Gastrocnemius medialis (tissue), 4 donors: ENCODE measurements around the gene KRTAP10-2. TPM values are rescaled to one million over a fixed set of nuclear protein-coding genes. Genes with fewer than 3 reads are reported as not detected.

Experiments
- ATAC-seq, 2 donors: fragments of 150-250 bp; one replicate each; pipeline ENCODE4 v1.9.1; 2016
- DNase-seq, 2 donors: peaks; one replicate each; pipeline ENCODE4 v3.0.0-alpha.2; 2019
- H3K27ac ChIP-seq, 4 donors: fragments of 200-600 bp; sonication (generic); 1 replicate in 1 of 4; 2 replicates in 3 of 4; pipeline ENCODE4 v1.5.1; 2016 to 2018; ENCODE audit warnings: mild to moderate bottlenecking in 2 of 4, moderate library complexity in 1 of 4
- H3K27me3 ChIP-seq, 3 donors: fragments of 200-600 bp; sonication (generic) in 2 of 3; 1 replicate in 1 of 3; 2 replicates in 2 of 3; pipeline versions ENCODE4 v1.5.1 to v1.6.0; 2016 to 2019; ENCODE audit warnings: mild to moderate bottlenecking in 1 of 3, moderate library complexity in 1 of 3
- H3K36me3 ChIP-seq, 2 donors: fragments of 200-600 bp; sonication (generic) in 1 of 2; one replicate each; pipeline ENCODE4 v1.5.1; 2017 to 2018
- H3K4me1 ChIP-seq, 2 donors: fragments of 200-600 bp; sonication (generic) in 1 of 2; one replicate each; pipeline ENCODE4 v1.5.1; 2016 to 2017; ENCODE audit warnings: mild to moderate bottlenecking in 2 of 2
- H3K4me3 ChIP-seq, 4 donors: fragments of 200-600 bp; sonication (generic) in 3 of 4; 1 replicate in 1 of 4; 2 replicates in 3 of 4; pipeline ENCODE4 v1.5.1; 2016 to 2019; ENCODE audit warnings: mild to moderate bottlenecking in 2 of 4
- H3K9me3 ChIP-seq, 3 donors: fragments of 200-600 bp; sonication (generic) in 2 of 3; 1 replicate in 1 of 3; 2 replicates in 2 of 3; pipeline ENCODE4 v1.5.1; 2016 to 2019
- POLR2A ChIP-seq, 2 donors: fragments of 450-650 bp; IDR thresholded peaks; one replicate each; pipeline ENCODE4 v1.6.1; 2017; ENCODE audit warnings: antibody characterized with exemption in 2 of 2, mild to moderate bottlenecking in 2 of 2, moderate library complexity in 2 of 2
- in situ Hi-C, 4 donors: fragments of 200-750 bp; cut with MboI; loops; one replicate each; pipeline versions ENCODE4 v1.15.0 to v1.8.0; 2017; ENCODE audit warnings: low sequenced_read_pairs in 4 of 4
- intact Hi-C: fragments of 100-400 bp; cut with DNase I; formaldehyde crosslinking; loops from one replicate; pipeline ENCODE4 v1.15.1; 2023; ENCODE audit warnings: low total_unique reads
- total RNA-seq, 4 donors: library from RNA; depleted of rRNA; stranded (reverse); fragments of >200 nt; gene quantifications; one replicate each; pipeline versions ENCODE4 v1.1.0 to v1.2.3, GENCODE V29; 2016
- TF ChIP-seq, protein P1 (sequence below), 5 experiments: fragments of 450-650 bp in 3 of 5; fragments of 200-600 bp in 2 of 5; sonication (generic) in 2 of 5; IDR thresholded peaks in 4 of 5; conservative IDR thresholded peaks in 1 of 5; 1 replicate in 4 of 5; 2 replicates in 1 of 5; pipeline ENCODE4 v1.5.1; 2016 to 2019; ENCODE audit warnings: antibody characterized with exemption in 5 of 5, mild to moderate bottlenecking in 3 of 5, moderate library complexity in 3 of 5

The KRTAP10-2 gene
- total RNA-seq, 4 donors from 2014 or later = not detected

DNA sequence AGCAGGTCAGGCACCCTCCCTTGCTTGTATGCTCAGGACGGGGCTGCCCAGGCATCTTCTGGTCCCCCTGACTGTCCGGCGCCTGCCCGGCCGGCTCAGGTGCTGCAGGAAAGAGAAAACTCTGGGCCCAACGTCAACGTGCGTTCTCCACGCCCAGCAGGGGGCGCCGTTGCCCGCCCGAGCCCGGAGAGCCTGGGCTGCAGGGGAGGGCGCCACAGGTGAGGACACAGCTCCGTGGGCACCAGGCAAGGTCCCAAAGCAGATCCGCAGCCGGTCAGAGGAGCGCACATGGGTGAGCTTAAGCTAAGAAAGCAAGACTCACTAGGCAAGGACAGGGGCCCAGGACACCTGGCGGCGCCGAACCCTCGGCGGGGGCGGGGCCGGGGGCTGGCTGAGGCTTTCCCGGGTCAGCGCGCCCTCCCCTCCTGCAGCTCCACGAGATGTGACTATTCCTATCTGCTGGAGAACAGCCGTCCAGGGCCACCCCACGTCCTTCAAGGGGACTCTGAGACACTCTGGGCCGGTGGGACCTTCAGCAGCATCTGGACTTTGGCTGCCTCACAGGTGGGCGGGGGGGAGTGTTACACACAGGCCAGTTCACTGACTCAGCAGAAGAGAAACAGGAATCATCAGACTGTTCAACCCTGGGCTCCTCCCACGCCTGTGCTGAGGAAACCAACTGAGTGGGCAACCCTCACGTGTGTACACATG, 40.6 kb downstream of the KRTAP10-2 start:
- intact Hi-C loops (loop anchor here (2.0 kb wide), 1 partner anchor 282 kb away; no protein-coding TSS in a partner anchor), in situ Hi-C loops (loop anchor here in 1 of 4 donors (25.0 kb wide), 1 partner anchor 277 kb away; no protein-coding TSS in a partner anchor)
- H3K27me3 ChIP-seq = peaks cover 20 to 37% (median 33%) of the 10 kb centered on the region in 3 donors
- no peak for TF ChIP-seq POLR2A (IDR thresholded peaks at IDR 0.05)
- TF ChIP-seq, protein P1, sequence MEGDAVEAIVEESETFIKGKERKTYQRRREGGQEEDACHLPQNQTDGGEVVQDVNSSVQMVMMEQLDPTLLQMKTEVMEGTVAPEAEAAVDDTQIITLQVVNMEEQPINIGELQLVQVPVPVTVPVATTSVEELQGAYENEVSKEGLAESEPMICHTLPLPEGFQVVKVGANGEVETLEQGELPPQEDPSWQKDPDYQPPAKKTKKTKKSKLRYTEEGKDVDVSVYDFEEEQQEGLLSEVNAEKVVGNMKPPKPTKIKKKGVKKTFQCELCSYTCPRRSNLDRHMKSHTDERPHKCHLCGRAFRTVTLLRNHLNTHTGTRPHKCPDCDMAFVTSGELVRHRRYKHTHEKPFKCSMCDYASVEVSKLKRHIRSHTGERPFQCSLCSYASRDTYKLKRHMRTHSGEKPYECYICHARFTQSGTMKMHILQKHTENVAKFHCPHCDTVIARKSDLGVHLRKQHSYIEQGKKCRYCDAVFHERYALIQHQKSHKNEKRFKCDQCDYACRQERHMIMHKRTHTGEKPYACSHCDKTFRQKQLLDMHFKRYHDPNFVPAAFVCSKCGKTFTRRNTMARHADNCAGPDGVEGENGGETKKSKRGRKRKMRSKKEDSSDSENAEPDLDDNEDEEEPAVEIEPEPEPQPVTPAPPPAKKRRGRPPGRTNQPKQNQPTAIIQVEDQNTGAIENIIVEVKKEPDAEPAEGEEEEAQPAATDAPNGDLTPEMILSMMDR (IDR thresholded peaks at IDR 0.05 in 4 of 5, conservative IDR thresholded peaks at IDR 0.05 in 1 of 5) = peak; percentile 23 to 58 (median 50)
- H3K4me3 ChIP-seq = no peak overlapping the region
- H3K27ac ChIP-seq = no peak overlapping the region
- H3K36me3 ChIP-seq = no peaks in the 10 kb centered on the region
- no peaks in the 10 kb centered on the region for H3K9me3 ChIP-seq
- no peaks in the 10 kb centered on the region for H3K4me1 ChIP-seq
- peak in 1 of 2 donors; percentile 46 for ATAC-seq
- DNase-seq = no peak

DNA sequence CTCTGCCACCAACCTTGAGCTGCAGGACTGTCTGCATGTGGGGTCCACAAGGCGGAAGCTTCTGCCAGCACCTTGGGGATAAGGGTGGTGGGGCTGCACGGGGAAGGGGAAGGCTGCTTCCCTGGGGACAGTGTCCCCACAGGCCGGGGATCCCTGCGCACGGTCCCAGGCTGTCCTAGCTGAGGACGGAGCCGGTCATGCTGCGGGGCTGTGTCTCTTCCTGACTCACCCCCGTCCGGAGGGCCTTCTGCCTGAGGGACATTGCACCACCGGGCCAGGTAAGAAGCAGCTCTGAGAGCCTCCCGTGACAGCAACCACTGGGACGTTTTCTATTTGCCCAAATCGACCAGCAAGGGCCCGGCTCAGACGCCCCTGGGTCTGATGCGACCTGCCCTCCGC, 41.2 kb downstream of the KRTAP10-2 start:
- H3K9me3 ChIP-seq = no peaks in the 10 kb centered on the region
- intact Hi-C loops (loop anchor here (2.0 kb wide), 1 partner anchor 283 kb away; no protein-coding TSS in a partner anchor), in situ Hi-C loops (loop anchor here in 1 of 4 donors (25.0 kb wide), 1 partner anchor 277 kb away; no protein-coding TSS in a partner anchor)
- no peaks in the 10 kb centered on the region for H3K36me3 ChIP-seq
- peaks cover 22 to 37% (median 33%) of the 10 kb centered on the region in 3 donors for H3K27me3 ChIP-seq
- ATAC-seq (no peak), DNase-seq (no peak)
- H3K4me3 ChIP-seq = no peak overlapping the region
- no peaks in the 10 kb centered on the region for H3K4me1 ChIP-seq
- H3K27ac ChIP-seq = no peak overlapping the region
- TF ChIP-seq POLR2A (IDR thresholded peaks at IDR 0.05) = no peak
- TF ChIP-seq, protein P1 (IDR thresholded peaks at IDR 0.05 in 4 of 5, conservative IDR thresholded peaks at IDR 0.05 in 1 of 5) = no peak

DNA sequence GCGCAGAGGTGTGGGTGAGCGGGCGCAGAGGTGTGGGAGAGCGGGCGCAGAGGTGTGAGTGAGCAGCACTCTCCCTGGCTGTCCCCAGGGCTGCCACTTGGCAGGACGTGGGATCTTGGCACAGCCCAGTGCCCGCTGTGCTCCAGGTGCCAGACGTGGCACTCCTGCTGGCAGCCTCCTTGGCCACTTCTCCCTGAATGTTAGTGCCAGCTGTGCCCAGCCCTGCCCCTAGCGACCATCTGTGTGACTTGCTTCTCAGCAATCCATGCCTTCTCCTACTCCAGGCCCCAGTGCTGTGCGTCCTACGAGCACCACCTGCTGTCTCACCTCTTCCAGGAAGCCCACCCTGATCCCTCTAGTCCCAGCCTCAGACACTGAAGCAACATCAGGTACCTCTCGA, 41.8 kb downstream of the KRTAP10-2 start:
- no peaks in the 10 kb centered on the region for H3K9me3 ChIP-seq
- H3K36me3 ChIP-seq = no peaks in the 10 kb centered on the region
- in situ Hi-C loops (loop anchor here in 1 of 4 donors (25.0 kb wide), 1 partner anchor 278 kb away; no protein-coding TSS in a partner anchor), intact Hi-C loops (loop anchor here (10.0 kb wide), 1 partner anchor 425 kb away; no protein-coding TSS in a partner anchor)
- H3K4me3 ChIP-seq = no peak overlapping the region
- H3K4me1 ChIP-seq = no peaks in the 10 kb centered on the region
- ATAC-seq (peak in 1 of 2 donors; percentile 71), DNase-seq (peak; percentile 7 to 62)
- peaks cover 22 to 37% (median 33%) of the 10 kb centered on the region in 3 donors for H3K27me3 ChIP-seq
- no peak for TF ChIP-seq POLR2A (IDR thresholded peaks at IDR 0.05)
- TF ChIP-seq, protein P1 (IDR thresholded peaks at IDR 0.05 in 4 of 5, conservative IDR thresholded peaks at IDR 0.05 in 1 of 5) = no peak
- no peak overlapping the region for H3K27ac ChIP-seq

DNA sequence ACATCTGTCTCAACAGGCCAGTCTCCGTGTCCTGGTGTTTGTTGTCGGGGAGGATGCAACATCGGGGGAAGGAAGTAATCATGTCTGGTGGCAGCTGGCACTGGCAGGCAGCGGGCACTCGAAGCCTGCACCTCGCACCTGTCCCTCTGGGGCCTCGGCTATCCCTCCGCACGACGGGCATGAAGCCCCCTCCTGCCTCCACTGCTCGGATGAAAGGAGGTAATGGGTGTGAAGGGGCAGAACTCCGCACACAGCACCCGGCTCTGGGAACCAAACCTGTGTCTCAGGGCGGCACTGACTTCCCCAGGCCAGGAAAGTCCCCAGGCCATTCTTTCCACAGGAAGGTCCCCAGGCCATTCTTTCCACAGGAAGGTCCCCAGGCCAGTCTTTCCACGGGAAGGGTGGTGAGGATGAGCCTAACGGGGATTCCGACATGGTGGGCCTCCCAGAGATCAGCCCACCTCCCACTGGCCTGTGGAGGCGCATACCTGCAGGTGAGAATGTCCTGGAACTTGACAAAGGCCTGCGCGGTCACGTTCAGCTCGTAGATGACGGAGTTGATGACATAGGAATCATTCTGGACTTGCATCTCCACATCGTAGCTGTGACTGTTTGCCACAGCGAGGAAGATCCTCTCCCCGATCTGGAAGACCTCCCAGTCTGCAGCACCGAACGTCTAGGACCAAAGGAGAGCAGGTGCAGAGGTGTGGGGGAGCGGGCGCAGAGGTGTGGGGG, 42.4 kb downstream of the KRTAP10-2 start:
- Histone ChIP-seq H3K9me3 (no peaks in the 10 kb centered on the region), H3K4me1 (no peaks in the 10 kb centered on the region), H3K4me3 (no peak overlapping the region), H3K36me3 (no peaks in the 10 kb centered on the region), H3K27me3 (peaks cover 22 to 37% (median 33%) of the 10 kb centered on the region in 3 donors), H3K27ac (no peak overlapping the region)
- in situ Hi-C loops = loop anchor here in 1 of 4 donors (25.0 kb wide), 1 partner anchor 278 kb away; no protein-coding TSS in a partner anchor
- no peak for ATAC-seq
- no peak for DNase-seq
- intact Hi-C loops = loop anchor here (10.0 kb wide), 1 partner anchor 426 kb away; no protein-coding TSS in a partner anchor
- TF ChIP-seq, protein P1 (IDR thresholded peaks at IDR 0.05 in 4 of 5, conservative IDR thresholded peaks at IDR 0.05 in 1 of 5) = no peak
- no peak for TF ChIP-seq POLR2A (IDR thresholded peaks at IDR 0.05)
